WTC11 (cell line): ENCODE results near the gene ZNF407.

Source experiments
- CTCF ChIP-seq: fragments of 200-600 bp; IDR thresholded peaks from 2 replicates; pipeline ENCODE4 v1.8.0; 2022; ENCODE audit warnings: antibody characterized with exemption
- ESRRA ChIP-seq: sonication (generic); formaldehyde crosslinking; IDR thresholded peaks from 2 replicates; pipeline ENCODE4 v1.8.1; 2022; ENCODE audit warnings: mild to moderate bottlenecking, missing genetic modification reagents, borderline replicate concordance
- HMGXB4 ChIP-seq: sonication (generic); formaldehyde crosslinking; IDR thresholded peaks from 2 replicates; pipeline ENCODE4 v1.8.1; 2023; ENCODE audit warnings: mild to moderate bottlenecking, moderate library complexity, missing genetic modification reagents
- KAT7 ChIP-seq: sonication (generic); formaldehyde crosslinking; IDR thresholded peaks from 2 replicates; pipeline ENCODE4 v1.8.1; 2023; ENCODE audit warnings: missing genetic modification reagents, mild to moderate bottlenecking, borderline replicate concordance
- MAX ChIP-seq: sonication (generic); formaldehyde crosslinking; IDR thresholded peaks from 2 replicates; pipeline ENCODE4 v1.8.0; 2022; ENCODE audit warnings: mild to moderate bottlenecking, missing genetic modification reagents
- NFYB ChIP-seq: sonication (generic); formaldehyde crosslinking; conservative IDR thresholded peaks from 2 replicates; pipeline ENCODE4 v1.8.0; 2022; ENCODE audit warnings: low read depth, missing genetic modification reagents
- USF2 ChIP-seq: sonication (generic); formaldehyde crosslinking; IDR thresholded peaks from 2 replicates; pipeline ENCODE4 v1.8.1; 2023; ENCODE audit warnings: mild to moderate bottlenecking, missing genetic modification reagents, moderate library complexity
- ZBTB21 ChIP-seq: sonication (generic); formaldehyde crosslinking; IDR thresholded peaks from 2 replicates; pipeline ENCODE4 v1.8.1; 2023; ENCODE audit warnings: mild to moderate bottlenecking, missing genetic modification reagents, borderline replicate concordance
- ZNF317 ChIP-seq: sonication (generic); formaldehyde crosslinking; IDR thresholded peaks from 2 replicates; pipeline ENCODE4 v1.8.1; 2023; ENCODE audit warnings: low read depth, mild to moderate bottlenecking, moderate library complexity, missing genetic modification reagents, borderline replicate concordance
- ZNF423 ChIP-seq: fragments of 250-450 bp; sonication (Bioruptor Pico); IDR thresholded peaks from 2 replicates; pipeline ENCODE4 v2.1.2; 2022; ENCODE audit warnings: mild to moderate bottlenecking, moderate library complexity

GRCh38 chr18:75025573-75025972 is 427.9 kb downstream of the ZNF407 start:
- no peak for TF ChIP-seq ZBTB21 (CRISPR knock-in tag)
- TF ChIP-seq CTCF, result no peak
- TF ChIP-seq ESRRA, result no peak
- TF ChIP-seq NFYB (CRISPR knock-in tag), result no peak
- no peak for TF ChIP-seq HMGXB4 (CRISPR knock-in tag)
- TF ChIP-seq ZNF423 (CRISPR knock-in tag), result no peak
- no peak for TF ChIP-seq ZNF317 (CRISPR knock-in tag)
- no peak for TF ChIP-seq KAT7 (CRISPR knock-in tag)
- TF ChIP-seq USF2 (CRISPR knock-in tag), result no peak
- no peak for TF ChIP-seq MAX (CRISPR knock-in tag)
